Measurements from ENCODE around the gene NSDHL.

The NSDHL gene

GRCh38 chrX:152845618-152846240, 14.9 kb downstream of the NSDHL start:
- no peak for DNase-seq

- peak; percentile 63 for DNase-seq
Observed at GRCh38 chrX:152847281-152847680, 16.4 kb downstream of the NSDHL start.

- no peak for DNase-seq
Observed at GRCh38 chrX:152850465-152850864, 19.6 kb downstream of the NSDHL start.

- no peak for DNase-seq
Observed at GRCh38 chrX:152853986-152854385, 23.1 kb downstream of the NSDHL start.

GRCh38 chrX:152861116-152861515, 30.3 kb downstream of the NSDHL start:
- no peak for DNase-seq

GRCh38 chrX:152861826-152862225, 31.0 kb downstream of the NSDHL start:
- DNase-seq = no peak

GRCh38 chrX:152865232-152865920, 34.5 kb downstream of the NSDHL start:
- DNase-seq = no peak

GRCh38 chrX:152866386-152866785, 35.5 kb downstream of the NSDHL start:
- no peak for DNase-seq

- DNase-seq = no peak
Observed at GRCh38 chrX:152869972-152870371, 39.1 kb downstream of the NSDHL start.

GRCh38 chrX:152871260-152871659, 40.4 kb downstream of the NSDHL start:
- DNase-seq = no peak

- no peak for DNase-seq
Observed at GRCh38 chrX:152872522-152872921, 41.7 kb downstream of the NSDHL start.

GRCh38 chrX:152873361-152873760, 42.5 kb downstream of the NSDHL start:
- no peak for DNase-seq

GRCh38 chrX:152876931-152877840, 46.3 kb downstream of the NSDHL start:
- no peak for DNase-seq

- no peak for DNase-seq
Observed at GRCh38 chrX:152878976-152879755, 48.3 kb downstream of the NSDHL start.

- no peak for DNase-seq
Observed at GRCh38 chrX:152881289-152881688, 50.4 kb downstream of the NSDHL start.

- no peak for DNase-seq
Observed at GRCh38 chrX:152884171-152884570, 53.3 kb downstream of the NSDHL start.

GRCh38 chrX:152886716-152887115, 55.9 kb downstream of the NSDHL start:
- DNase-seq = no peak

GRCh38 chrX:152892499-152892898, 61.6 kb downstream of the NSDHL start:
- no peak for DNase-seq

GRCh38 chrX:152892999-152893891, 62.4 kb downstream of the NSDHL start:
- no peak for DNase-seq

GRCh38 chrX:152893980-152894610, 63.2 kb downstream of the NSDHL start:
- no peak for DNase-seq

GRCh38 chrX:152895121-152895520, 64.3 kb downstream of the NSDHL start:
- no peak for DNase-seq

Measured in MV-4-11 (cell line).